Medulla oblongata (tissue), 1 donor: ENCODE measurements around the gene CACYBP.
A peak's percentile ranks its signal among the peaks of the same experiment; 100 is the strongest.

Experiments
- DNase-seq: peaks from one replicate; pipeline ENCODE4 v3.0.0-alpha.2; 2015; ENCODE audit errors: extremely low spot score

Gene CACYBP

GRCh38 chr1:174999936-175000696, at the start of gene CACYBP:
Gene CACYBP (plus strand): TSS chr1:174999947. CDS start chr1:175000181, 234 bp downstream.
- DNase-seq, result peak; percentile 63

DNA sequence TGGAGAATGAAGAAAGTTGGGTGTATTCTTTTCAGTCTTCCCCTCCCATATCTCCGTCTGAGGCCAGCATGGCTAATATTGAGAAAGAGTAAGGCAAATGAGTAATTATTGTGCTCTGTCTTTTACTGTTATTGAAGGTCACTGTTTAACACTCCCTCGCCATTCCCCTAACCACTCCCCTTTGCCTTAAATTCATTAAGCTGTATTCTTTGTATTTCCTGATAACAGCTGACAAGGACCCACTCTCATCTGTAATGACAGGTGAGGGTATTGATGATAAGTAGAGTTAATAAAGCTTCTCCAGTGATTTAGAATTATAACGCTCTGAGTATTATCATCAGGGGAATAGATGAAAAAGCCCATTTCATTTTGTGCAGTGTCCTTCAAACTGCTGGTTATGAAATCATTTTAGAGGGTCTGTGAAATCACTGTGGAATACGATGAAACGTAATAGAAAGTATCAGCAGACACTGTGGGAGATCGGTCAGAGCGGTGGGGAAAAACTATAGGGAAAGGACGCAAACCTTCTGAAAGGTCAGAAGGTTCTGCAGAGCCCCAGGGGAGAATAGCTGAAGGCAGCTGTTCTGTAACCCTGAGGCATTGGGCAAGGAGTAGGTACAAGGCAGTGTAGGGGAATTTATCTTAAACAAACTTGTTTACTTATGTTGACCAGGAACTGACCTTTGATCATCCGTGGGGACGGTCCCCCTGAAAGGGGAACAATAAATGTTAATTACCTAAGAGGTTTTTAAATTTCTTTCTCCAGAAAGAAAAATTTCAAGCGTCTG, 46.3 kb upstream of the CACYBP start:
- no peak for DNase-seq

- no peak for DNase-seq
These were observed 45.7 kb upstream of the CACYBP start for GRCh38 chr1:174954073-174954460.

DNA sequence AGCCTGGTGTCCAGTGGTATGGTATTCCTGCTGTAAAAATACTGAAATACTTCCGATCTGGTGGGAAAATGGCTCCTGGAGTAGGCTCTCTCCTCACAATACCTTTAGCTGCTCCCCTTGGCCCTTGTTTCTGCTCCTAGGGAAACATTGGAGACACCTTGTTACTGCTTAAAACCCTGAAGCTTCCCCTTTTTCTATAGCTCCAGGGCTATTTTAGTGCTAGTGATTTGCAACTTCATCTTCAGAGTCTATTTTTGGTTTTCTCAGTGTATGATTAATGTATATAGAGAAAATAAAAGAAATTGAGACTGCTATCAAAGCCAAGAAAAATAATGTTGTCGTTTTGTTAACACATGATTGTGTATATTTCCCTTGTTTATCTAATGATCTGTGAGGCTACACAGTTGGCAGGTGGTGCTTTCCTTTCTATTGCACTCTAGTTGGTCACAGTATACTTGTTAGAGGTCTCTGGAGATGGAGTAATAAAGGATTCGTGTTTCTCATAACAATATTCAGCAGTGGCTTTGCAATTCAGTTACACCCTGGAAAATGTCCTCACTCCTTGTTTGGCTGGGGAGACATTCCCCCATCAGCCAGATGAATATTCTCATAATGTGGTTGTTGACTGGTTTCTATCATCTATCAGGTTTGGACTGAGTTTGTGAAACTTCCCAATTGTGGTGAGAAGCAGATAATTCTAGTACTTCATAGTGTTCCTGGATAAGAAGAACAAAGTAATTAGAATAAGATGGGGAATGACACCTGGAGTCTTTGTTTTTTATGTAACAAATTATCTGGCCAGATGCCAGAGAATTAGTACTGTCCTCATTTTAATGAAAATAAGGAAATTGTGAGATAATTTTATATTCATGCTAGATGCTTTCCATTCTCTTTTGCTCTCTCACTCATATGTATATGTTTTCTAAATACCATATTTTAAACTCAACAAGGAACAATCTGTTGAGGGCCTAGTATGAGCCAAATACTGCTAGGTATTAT, 44.8 kb upstream of the CACYBP start:
- DNase-seq, result no peak

DNA sequence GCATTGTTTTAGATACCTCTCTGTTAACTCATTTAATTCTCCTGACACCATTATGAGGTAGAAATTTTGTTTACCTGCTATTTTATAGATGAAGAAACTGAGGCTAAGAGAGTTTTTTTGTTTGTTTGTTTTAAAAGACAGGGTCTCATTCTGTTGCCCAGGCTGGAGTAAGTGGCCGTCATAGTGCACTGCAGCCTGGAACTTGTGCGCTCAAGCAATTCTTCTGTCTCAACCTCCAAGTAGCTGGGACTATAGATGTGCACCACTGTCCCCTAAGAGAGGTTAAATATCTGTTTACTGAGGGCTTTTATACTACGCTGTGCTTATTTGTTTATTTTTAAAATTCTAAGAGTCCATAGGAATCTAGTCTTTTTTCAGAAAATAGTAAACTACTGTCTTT, 43.7 kb upstream of the CACYBP start:
- no peak for DNase-seq

DNA sequence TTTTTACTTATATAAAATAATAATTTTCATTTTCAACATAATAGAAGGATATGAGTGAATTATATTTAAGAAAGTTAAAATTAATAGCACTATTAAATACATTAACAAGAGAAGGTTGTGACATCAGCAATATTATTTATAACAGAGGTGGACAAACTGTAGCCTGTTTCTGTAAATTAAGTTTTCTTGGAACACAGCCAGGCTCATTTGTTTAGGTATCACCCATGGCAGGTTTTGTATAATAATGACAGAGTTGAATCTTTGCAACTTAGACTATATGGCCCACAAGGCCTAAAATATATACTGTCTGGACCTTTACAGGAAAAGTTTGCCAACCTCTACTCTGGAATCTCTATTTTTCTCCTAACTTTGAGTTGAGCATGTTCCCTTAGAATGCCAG, 42.8 kb upstream of the CACYBP start:
- no peak for DNase-seq

DNA sequence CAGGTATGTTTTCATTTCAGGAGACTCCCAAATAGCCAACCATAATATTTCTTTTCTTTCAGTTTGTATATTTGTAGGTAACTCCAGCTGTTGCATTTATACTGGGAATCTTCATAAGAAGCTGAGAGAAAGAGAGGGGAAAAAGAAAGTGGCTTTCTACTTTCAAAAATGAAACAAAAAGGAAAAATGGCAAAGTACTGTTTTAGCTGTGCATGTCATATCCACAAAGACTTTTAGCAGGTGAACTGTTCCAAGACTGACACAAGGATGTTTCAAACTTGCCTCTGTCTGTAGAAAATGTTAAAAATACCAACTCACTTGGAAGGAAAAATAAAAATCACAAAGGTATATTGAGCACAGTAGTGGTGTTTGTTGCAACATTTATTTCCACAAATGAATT, 41.9 kb upstream of the CACYBP start:
- DNase-seq, result no peak

- no peak for DNase-seq
These were observed 41.4 kb upstream of the CACYBP start for GRCh38 chr1:174958396-174958795.

DNA sequence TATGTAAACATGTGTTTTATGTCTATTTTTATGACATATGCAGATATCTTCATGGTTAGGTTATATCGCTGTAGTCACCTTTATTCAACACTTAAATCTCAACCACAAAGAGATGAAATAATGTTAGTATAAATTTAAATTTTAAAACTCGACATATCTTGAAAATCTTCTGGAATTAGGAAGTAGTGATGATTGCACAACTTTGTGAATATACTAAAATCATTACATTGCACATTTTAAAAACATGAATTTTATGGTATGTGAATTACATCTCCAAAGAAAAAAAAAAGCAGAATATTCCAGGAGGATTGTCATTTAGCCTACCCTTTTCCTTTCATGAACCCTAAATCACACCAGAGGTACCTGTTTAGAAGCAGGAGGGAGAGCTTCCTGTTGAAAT, 39.4 kb upstream of the CACYBP start:
- no peak for DNase-seq

- no peak for DNase-seq
These were observed 36.1 kb upstream of the CACYBP start for GRCh38 chr1:174963529-174964125.

- peak; percentile 43 for DNase-seq
These were observed 35.3 kb upstream of the CACYBP start for GRCh38 chr1:174964261-174964971.

DNA sequence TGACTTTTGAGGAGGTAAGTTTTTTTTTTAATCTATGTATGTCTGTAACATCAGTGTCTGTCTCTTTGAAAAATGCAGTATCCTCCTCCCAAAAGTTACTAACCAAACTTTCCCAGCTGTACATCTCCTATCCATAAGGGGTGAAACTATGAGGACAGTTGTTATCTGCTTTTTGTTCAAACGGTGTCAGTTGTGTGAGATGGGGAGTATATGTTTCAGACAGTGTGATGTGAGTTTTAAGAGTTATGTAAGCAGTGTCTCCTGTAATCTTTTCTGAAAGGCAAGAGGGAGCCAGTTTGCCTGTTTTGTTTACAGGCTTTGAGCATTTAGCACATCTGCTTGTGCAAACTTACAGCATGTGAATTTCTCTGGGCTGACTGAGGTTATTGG, 34.8 kb upstream of the CACYBP start:
- peak; percentile 67 for DNase-seq

GRCh38 chr1:174965362-174966007, 34.3 kb upstream of the CACYBP start:
- peak; percentile 63 for DNase-seq

GRCh38 chr1:174966008-174966572, 33.7 kb upstream of the CACYBP start:
- DNase-seq, result no peak

DNA sequence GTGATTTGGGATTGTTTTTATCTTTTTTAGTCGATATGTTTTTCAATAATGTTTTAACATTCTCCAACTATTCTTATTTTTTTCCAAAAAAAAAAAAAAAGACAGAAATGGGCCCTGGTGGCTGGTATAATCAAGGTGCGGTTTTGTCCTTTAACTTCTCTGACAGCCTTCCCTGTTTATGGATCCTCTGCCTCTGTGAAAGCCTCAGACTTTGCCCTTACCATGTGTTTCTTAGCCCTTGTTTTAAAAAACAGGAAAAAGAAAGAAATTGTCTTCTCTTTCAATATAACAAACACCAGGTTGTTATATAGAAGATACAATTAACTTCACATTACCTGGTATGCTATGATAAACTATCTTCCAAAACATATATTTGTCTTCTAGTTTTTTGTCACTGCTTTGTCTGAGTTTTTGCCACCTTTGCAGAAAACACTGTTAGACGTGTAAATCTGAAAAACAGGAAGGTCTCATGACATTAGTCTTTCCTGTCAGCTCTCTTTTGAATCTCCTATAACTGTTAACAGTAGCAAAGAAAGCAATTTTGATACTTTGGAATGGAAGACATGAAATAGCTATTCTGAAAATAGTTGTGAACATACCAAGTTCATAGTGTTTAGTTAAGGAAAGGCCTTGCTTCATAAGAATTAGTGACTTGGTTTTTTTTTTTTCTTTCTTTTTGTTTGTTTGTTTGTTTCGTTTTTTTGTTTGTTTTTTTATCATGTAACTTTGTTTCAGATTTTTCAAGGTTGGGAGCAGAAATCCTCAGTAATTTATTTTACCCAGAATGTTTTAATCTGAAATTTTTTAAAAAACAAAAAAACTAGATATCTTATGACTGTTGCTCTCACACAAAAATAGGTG, 31.7 kb upstream of the CACYBP start:
- no peak for DNase-seq

GRCh38 chr1:174968750-174969244, 30.9 kb upstream of the CACYBP start:
- DNase-seq, result no peak

GRCh38 chr1:174969977-174970376, 29.8 kb upstream of the CACYBP start:
- DNase-seq, result no peak

DNA sequence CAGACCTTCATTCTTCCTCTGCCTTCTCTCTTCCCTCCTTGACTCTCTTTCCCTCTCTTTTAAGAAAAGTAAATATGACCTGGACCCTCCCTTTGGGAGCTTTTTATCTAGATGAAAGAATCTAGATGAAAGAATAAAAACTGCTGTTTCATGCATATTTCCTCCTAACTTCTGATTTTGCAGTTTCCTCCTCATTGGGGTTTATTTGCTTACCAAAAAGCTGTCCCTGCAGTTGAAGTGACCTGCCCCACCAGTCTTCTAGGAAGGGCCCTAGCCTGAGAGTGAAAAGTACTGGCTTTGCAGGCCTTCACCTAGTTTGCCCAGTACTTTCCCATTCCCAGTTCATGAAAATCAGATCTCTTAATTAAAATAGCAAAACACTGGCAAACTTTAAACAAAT, 28.3 kb upstream of the CACYBP start:
- DNase-seq, result no peak

DNA sequence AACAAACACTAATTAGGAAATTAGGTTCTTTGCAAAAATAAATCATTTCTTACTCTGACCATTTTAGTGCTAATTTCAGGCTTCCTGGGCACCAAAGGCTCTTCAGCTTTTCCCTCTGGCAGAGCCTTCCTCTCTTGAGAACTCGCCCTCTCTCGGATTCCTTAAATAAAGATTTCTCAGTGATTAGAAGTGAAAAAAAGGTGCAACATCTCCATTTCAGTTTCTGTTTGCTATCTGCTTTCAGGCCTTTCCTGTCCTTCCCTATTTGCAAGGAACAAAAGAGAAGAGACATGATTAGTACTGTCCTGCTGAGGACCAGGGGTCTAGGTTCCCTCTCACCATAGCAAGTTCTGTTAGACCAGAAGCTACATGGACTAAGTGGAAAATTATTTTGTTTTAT, 27.8 kb upstream of the CACYBP start:
- DNase-seq, result peak; percentile 57
